Thyroid gland (tissue), 4 donors: Measurements from ENCODE around the gene ANXA2R. TPM values are rescaled to one million over a fixed set of nuclear protein-coding genes. Genes with fewer than 3 reads are reported as not detected.
A peak's percentile ranks its signal among the peaks of the same experiment; 100 is the strongest.

Experiments used
- DNase-seq, 2 donors: peaks; one replicate each; pipeline ENCODE4 v3.0.0-alpha.2; 2019
- H3K27ac ChIP-seq, 3 donors: fragments of 200-600 bp; sonication (generic); 1 replicate in 2 of 3; 2 replicates in 1 of 3; pipeline ENCODE4 v1.5.1; 2016 to 2019; ENCODE audit warnings: mild to moderate bottlenecking in 1 of 3, moderate library complexity in 1 of 3
- H3K27me3 ChIP-seq: fragments of 200-600 bp; sonication (generic); one replicate; pipeline ENCODE4 v1.5.1; 2019
- H3K36me3 ChIP-seq, 2 donors: fragments of 200-600 bp; sonication (generic); one replicate each; pipeline ENCODE4 v1.5.1; 2016 to 2019
- H3K4me1 ChIP-seq, 2 donors: fragments of 200-600 bp; sonication (generic); one replicate each; pipeline ENCODE4 v1.5.1; 2017 to 2019
- H3K4me3 ChIP-seq, 3 donors: fragments of 200-600 bp; sonication (generic); replicated peaks in 1 of 3; 1 replicate in 2 of 3; 2 replicates in 1 of 3; pipeline ENCODE4 v1.5.1; 2016; ENCODE audit warnings: mild to moderate bottlenecking in 1 of 3
- H3K9me3 ChIP-seq: fragments of 200-600 bp; sonication (generic); one replicate; pipeline ENCODE4 v1.5.1; 2017
- CTCF ChIP-seq, 6 experiments: fragments of 200-600 bp in 3 of 6; fragments of 450-650 bp in 3 of 6; sonication (generic) in 3 of 6; IDR thresholded peaks; one replicate each; pipeline ENCODE4 v1.5.1; 2016 to 2019; ENCODE audit warnings: antibody characterized with exemption in 6 of 6, mild to moderate bottlenecking in 2 of 6, inconsistent platforms in 1 of 6, moderate library complexity in 1 of 6
- POLR2A ChIP-seq, 2 donors: fragments of 450-650 bp; IDR thresholded peaks; one replicate each; pipeline ENCODE4 v1.6.1; 2017; ENCODE audit warnings: antibody characterized with exemption in 2 of 2, mild to moderate bottlenecking in 2 of 2, moderate library complexity in 1 of 2
- WGBS, 2 donors: methylation state at CpG; one replicate each; pipeline ENCODE4 v1.1.5; 2017; 5-methylcytosine and 5-hydroxymethylcytosine counted together
- intact Hi-C: fragments of 100-400 bp; cut with DNase I; formaldehyde crosslinking; loops from one replicate; pipeline ENCODE4 v1.15.1; 2023
- total RNA-seq, 4 donors: library from RNA; depleted of rRNA; stranded (reverse); fragments of >200 nt; gene quantifications; one replicate each; pipeline ENCODE4 v1.2.3, GENCODE V29; 2016

Gene ANXA2R
- total RNA-seq, 4 donors from 2014 or later = 1.2 to 6.3 (median 4.0) TPM

GRCh38 chr5:43000914-43001313 is 39.2 kb downstream of the ANXA2R start:
- peaks cover 40% of the 10 kb centered on the region for H3K27me3 ChIP-seq
- DNase-seq = no peak
- H3K4me1 ChIP-seq = no peaks in the 10 kb centered on the region
- no peaks in the 10 kb centered on the region for H3K36me3 ChIP-seq
- no peak overlapping the region for H3K4me3 ChIP-seq
- 23 to 36% methylated on average over 6 of the region's 6 CpGs for WGBS, 2 donors
- no peak overlapping the region for H3K27ac ChIP-seq
- intact Hi-C loops = no loop called here
- no peaks in the 10 kb centered on the region for H3K9me3 ChIP-seq
- TF ChIP-seq CTCF (IDR thresholded peaks at IDR 0.05) (no peak), POLR2A (IDR thresholded peaks at IDR 0.05) (no peak)

- no peaks in the 10 kb centered on the region for H3K9me3 ChIP-seq
- H3K27ac ChIP-seq = peak overlapping the region in 1 of 3 donors; percentile 19
- no peaks in the 10 kb centered on the region for H3K36me3 ChIP-seq
- no peaks in the 10 kb centered on the region for H3K4me1 ChIP-seq
- no peak for DNase-seq
- no peak overlapping the region for H3K4me3 ChIP-seq
- peaks cover 46% of the 10 kb centered on the region for H3K27me3 ChIP-seq
- WGBS, 2 donors = 5 to 15% methylated on average over 38 to 39 of the region's 40 CpGs
- TF ChIP-seq CTCF (IDR thresholded peaks at IDR 0.05) (no peak), POLR2A (IDR thresholded peaks at IDR 0.05) (no peak)
- intact Hi-C loops = no loop called here
Observed at GRCh38 chr5:43000111-43000840, 39.8 kb downstream of the ANXA2R start.

GRCh38 chr5:42995360-42995751 is 44.8 kb downstream of the ANXA2R start:
- intact Hi-C loops = no loop called here
- DNase-seq = no peak
- Histone ChIP-seq H3K4me3 (no peak overlapping the region), H3K4me1 (peaks cover 12 to 14% of the 10 kb centered on the region in 2 donors), H3K27ac (peak overlapping the region in 2 of 3 donors; percentile 41 to 76), H3K36me3 (no peaks in the 10 kb centered on the region), H3K27me3 (peaks cover 78% of the 10 kb centered on the region), H3K9me3 (no peaks in the 10 kb centered on the region)
- no peak for TF ChIP-seq CTCF (IDR thresholded peaks at IDR 0.05)
- no peak for TF ChIP-seq POLR2A (IDR thresholded peaks at IDR 0.05)
- WGBS, 2 donors = 9 to 11% methylated on average over 10 of the region's 10 CpGs

GRCh38 chr5:42994555-42995359 is 45.4 kb downstream of the ANXA2R start:
- WGBS, 2 donors = 5 to 6% methylated on average over 52 of the region's 52 CpGs
- H3K27me3 ChIP-seq = peaks cover 74% of the 10 kb centered on the region

More at GRCh38 chr5:42994555-42995359, 45.4 kb downstream of the ANXA2R start:
- Histone ChIP-seq H3K9me3 (no peaks in the 10 kb centered on the region), H3K27ac (peak overlapping the region; percentile 26 to 78 (median 76)), H3K4me3 (peak overlapping the region in 1 of 3 donors; percentile 23), H3K4me1 (peaks cover 12 to 18% of the 10 kb centered on the region in 2 donors), H3K36me3 (no peaks in the 10 kb centered on the region)
- intact Hi-C loops = loop anchor here (5.0 kb wide), 2 partner anchors 42 to 43 kb away; no protein-coding TSS in a partner anchor
- peak; percentile 67 to 73 for DNase-seq
- TF ChIP-seq POLR2A (IDR thresholded peaks at IDR 0.05) (no peak), CTCF (IDR thresholded peaks at IDR 0.05) (peak; percentile 49 to 77 (median 68))
